GM19438 (cell line): ENCODE data around the gene TRIM40.
"Not testable (repeated sequence)": the region's sequence is repeated elsewhere in the genome, so short reads cannot be mapped to it uniquely, and the experiment has no call there.

Experiments used
- ATAC-seq: cut with Tn5 transposase; IDR thresholded peaks from one replicate; pipeline ENCODE4 v1.9.1; 2021; ENCODE audit warnings: low read depth; ENCODE audit not compliant: unreplicated experiment

The TRIM40 gene

DNA sequence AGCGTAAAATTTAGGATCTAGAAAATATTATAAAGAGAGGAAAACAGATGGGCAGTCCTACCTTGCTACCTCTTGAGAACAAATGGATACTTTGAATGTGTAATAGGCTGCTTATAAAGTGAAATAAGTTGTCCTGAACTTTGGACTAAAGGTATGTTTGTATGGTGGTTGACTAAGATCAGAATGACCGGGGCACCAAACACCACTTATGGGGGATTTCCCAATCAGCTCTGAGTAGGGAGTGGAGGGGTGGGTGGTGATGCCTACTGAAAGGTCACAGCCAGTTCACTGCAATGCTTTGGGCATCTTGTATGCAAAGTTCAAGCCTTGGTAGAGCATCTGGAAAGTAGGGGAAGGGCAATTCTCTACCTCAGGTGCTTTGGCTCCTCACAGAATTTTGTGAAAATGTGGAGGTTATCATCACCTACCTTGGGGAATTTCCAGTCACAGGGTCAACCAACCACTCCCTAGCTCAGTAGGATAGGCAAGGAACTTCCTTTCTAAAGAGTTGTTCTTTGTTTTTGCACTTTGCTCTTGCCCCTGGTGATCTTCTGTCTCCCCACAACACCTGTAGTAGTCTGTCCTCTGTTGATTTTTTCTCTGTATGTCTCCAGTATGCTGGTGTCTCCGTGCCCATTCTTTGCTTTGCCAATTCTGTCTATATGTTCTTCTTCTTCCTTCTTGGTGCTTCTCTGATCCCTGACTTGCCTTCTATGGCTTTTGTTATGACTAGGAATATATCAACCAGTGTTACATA is 22.8 kb upstream of the TRIM40 start, which contains the start of gene TRIM31:
TSS of gene TRIM31 (minus strand) at position 88 of the 757 bp plus-strand sequence. CDS start 285 bp downstream, outside the sequence.
- ATAC-seq, result no peak

DNA sequence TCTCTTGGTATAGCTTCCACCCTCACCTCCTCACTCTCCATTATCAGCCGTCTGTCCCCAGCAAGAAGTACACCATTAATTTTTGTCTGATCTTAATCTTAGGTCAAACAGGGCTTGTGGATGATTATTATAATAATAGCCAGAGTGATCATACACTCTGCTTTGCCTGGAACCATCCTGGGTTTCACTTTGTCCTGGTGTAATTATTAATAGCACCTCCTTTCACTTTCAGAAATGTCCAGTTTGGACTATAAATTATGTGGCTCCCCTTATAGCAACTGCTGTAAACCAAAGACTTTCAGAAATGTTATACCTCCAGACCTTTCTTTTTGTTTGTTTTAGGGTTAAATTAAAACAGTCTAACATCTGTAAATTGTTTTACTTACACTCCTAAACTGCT is 22.1 kb upstream of the TRIM40 start:
- ATAC-seq, result no peak

DNA sequence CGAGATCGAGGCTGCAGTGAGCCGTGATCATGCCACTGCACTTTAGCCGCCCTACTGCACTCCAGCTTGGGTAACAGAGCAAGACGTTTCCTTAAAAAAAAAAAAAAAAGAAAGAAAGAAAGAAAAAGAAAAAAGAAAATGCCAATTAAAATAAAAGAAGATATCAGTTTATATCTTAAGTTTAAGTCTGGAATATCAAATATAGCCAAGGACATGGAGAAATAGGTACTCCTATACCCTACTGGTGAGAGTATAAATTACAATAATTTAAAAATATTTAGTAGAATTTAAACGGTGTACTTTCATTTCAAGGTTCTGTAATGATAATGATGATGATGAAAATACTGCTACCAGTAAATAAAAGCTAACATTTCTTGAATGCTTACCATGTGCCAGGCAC is 19.2 kb upstream of the TRIM40 start:
- ATAC-seq, result no peak

DNA sequence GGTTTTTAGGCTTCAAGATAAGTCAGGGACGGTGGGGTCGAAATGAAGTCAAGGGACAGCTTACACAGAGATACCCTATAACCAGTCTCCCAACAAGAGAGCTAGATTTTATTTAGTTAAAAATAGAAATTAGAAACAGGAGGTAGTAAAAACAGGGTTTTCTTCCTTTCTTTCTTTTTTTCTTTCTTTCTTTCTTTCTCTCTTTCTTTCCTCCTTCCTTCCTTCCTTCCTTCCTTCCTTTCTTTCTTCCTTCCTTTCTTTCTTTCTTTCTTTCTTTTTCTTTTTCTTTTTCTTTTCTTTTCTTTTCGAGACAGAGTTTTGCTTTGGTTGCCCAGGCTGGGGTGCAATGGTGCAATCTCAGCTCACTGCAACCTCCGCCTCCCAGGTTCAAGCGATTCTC is 17.2 kb upstream of the TRIM40 start:
- ATAC-seq, result not testable (repeated sequence)

DNA sequence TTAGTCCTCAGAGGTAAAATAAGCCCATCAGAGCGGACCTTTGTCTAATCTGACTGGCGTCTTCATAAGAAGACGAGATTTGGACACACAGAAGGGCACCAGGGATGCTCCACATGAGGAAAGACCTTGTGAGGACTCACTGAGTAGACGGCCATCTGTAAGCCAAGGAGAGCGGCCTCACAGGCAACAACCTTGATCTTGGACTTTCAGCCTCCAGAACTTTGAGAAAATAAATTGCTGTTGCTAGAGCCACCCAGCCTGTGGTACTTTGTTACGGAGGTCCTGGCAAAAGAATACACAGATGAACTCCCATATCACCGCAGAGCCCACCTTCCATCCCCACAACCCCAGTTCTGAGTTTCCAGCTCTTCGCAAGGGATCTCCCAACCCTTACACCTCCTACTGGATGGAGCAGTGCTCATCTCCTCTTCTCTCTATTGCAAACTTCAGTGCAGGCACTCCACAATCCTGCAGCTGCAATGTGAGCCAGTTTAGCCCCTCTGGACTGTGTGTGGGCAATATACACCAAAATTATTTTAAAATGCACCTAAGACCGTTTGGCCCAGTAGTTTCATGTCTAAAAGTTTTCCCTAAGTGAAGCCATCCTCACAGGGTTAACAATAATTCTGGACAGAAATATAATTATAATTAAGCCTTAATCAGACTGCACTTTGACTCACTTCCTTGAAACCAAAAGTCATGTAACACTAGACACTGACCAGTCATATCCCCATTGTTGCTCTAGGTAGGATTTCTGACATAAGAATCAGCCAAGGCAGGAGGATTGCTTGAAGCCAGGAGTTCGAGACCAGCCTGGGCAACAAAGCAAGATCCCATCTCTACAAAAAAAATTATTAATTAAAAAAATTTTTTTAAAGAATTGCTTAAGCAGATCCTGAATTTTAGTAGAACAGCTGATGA is 14.2 kb upstream of the TRIM40 start:
- no peak for ATAC-seq

DNA sequence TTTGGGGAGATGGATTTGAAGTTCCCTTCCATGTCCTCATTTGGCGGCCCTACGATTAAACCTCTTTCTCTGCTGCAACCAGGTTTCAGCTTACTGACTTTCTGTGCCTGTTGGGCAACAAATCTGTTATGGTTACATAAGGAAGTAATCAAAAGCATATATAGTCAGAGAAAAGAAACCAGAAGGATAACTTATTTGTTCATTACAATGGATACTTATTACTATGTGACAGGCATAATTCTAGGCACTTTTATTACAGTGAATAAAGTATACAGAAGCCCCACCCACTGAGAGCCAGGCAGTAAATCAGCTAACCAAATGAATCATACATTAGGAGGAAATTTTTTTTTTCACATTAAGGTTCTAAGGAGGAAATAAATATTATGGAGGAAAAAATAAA is 13.4 kb upstream of the TRIM40 start:
- no peak for ATAC-seq

DNA sequence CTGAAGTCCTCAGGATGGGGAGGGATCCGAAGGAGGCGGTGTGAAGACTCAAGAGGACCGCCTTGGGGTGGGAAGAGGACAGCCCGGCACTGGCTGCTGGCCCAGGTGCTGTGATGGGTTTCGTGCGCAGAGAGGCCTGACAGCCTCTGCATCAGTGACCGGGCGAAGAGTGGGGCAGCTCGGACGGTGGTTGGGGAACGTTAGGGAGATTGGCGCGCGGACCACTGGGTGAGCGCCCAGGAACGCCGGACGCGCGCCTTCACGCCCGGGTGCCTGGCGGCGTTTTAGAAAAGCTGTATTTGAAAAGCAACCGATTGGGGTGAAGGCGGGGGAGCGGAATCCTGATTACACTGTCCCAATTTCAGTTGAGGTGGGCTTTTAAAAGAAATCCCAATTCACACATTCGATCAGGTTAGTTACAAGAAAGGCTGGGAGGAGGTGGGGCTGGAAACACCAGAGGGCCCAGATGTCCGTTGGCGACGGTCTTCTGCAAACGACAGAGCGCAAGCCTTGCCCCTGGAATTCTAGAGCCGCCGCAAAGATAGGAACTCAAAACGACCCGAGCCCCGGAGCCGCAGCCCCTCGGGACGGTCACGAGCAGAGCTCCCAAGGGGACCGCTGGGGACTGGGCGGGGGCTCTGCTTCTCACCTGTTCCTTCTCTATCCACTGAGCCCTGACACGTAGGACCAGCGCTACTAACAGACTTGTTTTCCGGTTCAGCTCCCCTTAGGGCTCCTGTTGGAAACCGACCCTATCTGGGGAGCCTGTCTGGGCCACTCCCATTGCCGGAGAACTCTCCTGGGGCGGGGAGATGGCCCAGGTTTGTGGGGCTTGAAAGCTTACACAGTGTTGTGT is 8.5 kb upstream of the TRIM40 start:
- ATAC-seq, result no peak

DNA sequence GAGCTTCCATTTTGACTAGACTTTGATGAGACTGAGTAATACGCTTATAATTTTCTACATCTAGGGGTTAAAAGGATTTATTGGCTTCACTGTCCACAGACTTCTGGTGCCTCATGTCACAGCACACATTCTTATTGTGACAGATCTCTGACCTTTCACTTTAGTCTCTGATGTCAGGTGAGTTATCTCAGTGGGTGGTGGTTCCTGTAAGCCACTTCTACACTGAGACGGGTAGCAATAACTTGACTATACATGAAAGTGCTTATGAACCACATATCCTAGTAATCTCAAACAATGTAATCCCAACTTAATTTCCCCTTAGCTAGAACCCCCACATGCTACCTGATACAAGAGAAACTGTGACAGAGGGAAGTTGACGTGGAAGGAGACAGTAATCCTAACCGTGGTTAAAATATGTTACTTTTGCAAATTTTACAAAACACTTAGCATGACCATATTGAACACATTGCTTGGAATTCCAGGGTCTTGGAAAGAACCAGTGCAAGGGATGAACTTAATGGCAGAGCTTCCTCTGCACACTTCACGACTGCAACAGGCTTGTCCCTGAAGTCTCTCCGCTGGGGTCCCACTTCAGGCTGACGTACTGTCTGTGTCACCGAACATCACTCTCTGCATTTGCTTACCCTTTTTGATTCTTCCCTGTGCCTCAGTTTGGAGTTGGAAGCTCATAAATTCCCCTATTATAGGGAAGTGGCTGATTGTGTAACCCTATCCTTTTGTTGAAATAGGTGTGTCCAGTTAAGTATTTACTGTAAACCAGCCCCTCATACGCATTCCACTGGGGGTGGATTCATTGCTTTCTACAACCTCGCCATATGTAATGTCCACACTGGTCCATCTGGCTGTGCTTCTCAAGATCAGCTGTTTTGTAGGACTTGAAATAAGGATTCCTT is 6.4 kb upstream of the TRIM40 start:
- ATAC-seq, result no peak

DNA sequence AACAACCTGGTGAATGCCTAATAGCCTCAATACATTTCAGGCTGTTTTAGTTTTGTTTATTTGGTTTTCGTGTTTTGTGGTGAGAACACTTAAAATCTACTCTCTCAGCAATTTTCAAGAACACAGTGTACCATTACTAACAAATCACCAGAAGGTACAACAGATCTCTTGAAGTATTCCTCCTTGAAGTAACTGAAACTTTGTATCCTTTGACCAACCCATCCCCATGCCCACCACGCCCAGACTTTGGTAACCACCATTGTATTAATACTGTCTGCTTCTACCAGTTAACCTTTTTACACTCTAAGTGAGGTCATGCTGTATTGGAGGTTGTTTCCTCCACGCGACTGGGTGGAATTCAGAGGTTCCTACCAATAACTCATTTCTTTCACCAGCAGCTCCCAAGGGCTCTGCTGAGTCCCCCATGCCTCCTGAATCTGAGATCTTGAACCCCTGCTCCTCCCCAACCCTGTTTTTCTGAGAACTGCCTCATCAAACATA is 5.7 kb upstream of the TRIM40 start:
- ATAC-seq, result no peak

DNA sequence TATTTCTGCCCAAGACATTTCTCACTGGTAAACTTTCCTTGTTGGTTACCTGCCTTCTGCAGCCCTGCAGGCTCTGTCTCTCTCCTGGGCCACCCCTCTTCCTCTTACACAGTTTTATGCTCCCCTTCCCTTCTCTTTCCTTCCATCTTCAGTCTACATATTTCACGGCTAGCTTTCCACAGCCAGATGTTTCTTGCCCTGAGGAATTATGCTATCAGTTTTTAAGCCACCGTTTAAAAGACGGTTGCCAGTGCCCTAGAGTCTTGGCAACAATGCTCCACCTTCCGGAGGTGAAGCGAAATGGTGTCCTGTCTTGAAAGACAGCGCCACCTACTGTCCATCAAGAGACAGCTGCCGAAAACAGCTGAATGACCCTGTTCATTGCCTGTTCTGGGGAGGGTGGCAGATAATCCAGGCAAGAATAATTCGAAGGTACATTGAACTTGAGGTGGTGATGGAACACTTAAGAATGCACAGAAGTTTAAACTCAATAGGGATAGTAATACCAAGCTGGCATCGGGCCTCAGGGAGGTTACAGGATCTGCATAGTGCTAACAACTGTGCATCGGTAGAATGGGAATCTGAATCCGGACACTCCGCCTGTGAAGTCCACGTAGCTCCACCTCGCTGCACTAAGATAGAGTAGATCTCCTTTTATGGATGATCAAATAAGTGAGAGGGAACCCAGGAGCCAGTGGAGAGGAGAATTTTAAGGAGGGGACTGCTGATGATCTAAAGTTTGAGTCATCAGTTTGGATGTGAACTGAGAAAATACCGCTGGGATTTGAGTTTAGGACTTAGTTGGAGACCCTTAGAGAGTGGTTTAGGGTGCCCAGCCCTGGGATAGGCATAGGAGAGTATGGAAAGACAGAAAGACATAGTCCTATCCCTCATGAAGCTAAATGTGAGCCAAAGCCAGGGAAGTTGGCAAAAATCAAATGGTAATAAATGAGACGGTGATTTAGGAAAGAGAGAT is 4.8 kb upstream of the TRIM40 start:
- no peak for ATAC-seq

DNA sequence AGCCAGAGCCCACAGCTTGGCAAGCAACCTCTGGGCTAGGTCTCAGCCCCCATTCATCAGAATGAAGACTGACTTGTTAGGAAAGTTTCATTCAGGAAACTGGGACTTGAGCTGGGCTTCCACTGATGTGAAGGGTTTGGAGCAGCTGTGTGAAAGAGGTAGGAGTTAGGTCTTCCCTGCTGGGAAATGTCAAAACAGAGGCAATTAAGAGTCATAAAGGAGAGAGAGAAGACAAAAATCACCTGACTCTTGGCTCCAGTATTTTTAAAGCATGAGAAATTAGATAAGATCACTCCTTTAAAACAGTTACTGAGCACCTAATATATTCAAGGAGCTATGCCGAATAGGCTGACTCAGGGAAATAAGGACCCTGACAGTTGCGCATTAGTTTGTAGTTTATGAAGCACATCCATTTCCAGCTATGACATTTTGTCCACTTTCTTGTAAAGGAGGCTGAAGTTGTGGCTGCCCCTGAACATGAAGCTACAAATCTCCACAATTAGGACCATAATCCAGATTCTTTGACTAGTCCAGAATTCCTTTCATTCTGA is 3.9 kb upstream of the TRIM40 start:
- ATAC-seq, result no peak

DNA sequence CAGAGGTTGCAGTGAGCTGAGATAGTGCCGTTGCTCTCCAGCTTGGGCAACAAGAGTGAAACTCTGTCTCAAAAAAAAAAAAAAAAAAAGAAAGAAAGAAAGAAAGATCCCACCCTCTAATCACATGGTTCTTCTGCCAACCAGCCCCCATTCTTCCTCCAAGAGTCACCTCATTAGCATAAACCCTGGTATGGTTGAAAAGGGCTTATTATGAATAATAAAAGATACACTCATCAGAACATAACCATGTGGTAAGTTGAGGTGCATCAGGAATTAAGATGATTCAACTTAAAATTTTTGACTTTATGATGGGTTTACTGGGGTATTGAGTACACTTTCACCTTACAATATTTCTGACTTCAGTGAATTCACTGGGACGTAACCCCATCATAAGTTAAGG is 793 bp upstream of the TRIM40 start:
- ATAC-seq, result no peak

DNA sequence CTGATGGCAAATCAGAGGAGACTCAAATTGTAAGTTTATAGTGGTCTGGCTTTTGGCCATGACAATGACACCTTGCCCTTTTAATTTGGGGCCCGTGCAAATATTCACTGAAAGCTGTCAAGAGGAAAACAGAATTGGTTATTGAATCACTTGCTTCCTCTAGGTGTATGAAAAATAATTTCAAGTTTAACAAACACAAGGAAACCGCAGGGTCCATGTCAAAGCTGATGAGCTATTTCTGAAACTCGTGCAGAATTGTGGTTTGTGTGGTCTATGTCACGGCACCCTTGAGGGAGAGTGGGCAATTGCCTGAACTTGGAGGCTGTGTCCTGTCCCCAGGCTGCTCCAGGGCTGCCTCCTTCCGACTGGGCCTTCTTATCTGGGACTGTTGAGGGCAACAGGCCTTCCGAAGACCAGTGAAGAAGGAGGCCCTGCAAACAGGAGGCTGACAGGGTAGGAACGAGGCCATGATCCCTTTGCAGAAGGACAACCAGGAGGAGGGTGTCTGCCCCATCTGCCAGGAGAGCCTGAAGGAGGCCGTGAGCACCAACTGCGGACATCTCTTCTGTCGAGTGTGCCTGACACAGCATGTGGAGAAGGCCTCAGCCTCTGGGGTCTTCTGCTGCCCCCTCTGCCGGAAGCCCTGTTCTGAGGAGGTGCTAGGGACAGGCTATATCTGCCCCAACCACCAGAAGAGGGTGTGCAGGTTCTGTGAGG is 788 bp downstream of the TRIM40 start:
- ATAC-seq, result no peak

DNA sequence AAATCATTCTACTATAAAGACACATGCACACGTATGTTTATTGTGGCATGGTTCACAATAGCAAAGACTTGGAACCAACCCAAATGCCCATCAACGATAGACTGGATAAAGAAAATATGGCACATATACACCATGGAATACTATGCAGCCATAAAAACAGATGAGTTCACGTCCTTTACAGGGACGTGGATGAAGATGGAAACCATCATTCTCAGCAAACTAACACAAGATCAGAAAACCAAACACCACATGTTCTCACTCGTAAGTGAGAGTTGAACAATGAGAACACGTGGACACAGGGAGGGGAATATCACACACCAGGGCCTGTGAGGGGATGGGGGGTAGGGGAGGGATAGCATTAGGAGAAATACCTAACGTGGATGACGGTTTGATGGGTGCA is 4.3 kb downstream of the TRIM40 start:
- ATAC-seq, result not testable (repeated sequence)

DNA sequence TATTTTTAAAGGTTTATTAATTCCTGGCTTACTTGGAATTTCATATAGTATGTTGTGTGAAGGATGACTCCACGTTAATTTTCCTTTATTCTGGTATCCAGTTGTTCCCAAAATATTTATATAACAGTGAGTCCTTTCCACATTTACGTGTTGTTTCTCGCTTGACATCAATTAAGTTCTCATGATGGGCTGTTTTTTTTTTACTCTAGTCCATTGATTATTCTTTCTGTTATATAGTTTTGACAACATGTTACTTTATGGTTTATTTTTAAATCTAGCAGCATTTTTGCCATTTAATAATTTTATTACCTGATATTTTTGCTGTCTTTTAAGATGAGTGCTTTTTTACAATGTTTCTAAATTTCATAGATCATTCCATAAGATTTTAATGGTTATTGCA is 6.7 kb downstream of the TRIM40 start:
- no peak for ATAC-seq

DNA sequence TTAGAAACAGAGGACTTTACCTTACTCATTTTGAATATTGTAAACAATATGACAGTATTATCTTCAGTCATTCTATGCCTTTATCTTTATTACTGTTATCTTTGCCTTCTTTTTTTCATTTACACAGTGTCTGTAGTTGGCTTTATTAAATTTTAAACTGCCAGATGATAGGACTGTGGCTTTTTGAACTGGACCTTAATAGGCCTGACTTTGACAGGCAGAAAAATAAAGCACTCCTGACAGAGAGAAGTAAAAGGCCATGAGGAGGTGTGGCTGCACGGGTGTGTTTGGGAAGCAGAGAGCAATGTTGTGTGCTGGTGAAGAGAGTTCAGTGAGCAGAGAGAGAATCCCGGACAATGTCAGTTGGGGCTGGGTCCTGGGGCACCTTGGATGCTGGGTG is 7.8 kb downstream of the TRIM40 start:
- ATAC-seq, result no peak

DNA sequence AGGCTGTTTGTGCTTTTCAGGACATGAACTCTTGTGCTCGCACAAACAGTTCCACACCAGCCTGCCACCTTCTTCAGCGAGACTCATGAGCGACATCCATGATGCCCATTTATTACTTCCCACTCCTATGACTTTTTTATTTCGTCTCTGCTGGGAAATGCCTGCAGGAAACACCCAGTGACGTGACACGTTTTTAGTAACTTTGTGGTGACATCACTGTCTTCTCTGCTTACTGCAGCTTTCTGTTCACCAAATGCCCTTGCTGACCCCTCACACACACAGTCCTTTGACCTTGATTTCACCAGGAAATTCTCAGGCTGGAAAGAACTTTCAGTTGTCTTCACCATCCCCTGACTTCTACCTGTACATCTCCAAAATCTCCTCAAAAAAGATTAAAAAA is 8.9 kb downstream of the TRIM40 start:
- ATAC-seq, result no peak

DNA sequence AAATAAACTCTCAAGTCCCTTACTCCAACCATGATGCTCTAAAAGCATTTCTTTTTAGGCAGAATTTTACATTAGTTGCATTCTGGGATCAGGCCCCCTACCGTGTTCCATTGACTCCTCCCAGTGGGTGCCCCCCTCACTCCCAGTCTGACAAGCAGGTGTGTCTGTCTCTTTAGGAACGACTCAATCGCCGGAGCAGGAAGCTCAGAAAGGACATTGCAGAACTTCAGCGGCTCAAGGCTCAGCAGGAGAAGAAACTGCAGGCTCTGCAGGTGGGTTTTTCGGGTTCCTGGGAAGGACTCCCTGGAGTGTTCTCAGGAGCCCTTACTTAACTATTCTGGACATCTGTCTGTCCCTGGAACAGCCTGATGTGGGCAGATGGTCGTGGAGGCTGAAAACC is 9.9 kb downstream of the TRIM40 start:
- no peak for ATAC-seq
